Naive thymus-derived CD4-positive, alpha-beta T cell (primary cell): ENCODE data around the gene PIGH. TPM values are rescaled to one million over a fixed set of nuclear protein-coding genes. Genes with fewer than 3 reads are reported as not detected.
A peak's percentile ranks its signal among the peaks of the same experiment; 100 is the strongest.

Source experiments
- ATAC-seq: fragments of 150-1000 bp; cut with Tn5 transposase; 2 replicates; pipeline ENCODE4 v1.10.0; 2021; ENCODE audit warnings: mild to moderate bottlenecking, moderate library complexity
- CTCF ChIA-PET: fragments of 350-600 bp; sonication (Branson Sonifier 250); formaldehyde crosslinking; loops from one replicate; lab custom pipeline; 2021; ENCODE audit warnings: antibody characterized with exemption; lab: Charles Lee
- POLR2A ChIA-PET: fragments of 350-600 bp; sonication (Branson Sonifier 250); formaldehyde crosslinking; loops from one replicate; lab custom pipeline; 2021; ENCODE audit warnings: antibody characterized with exemption, inconsistent platforms; lab: Charles Lee
- DNase-seq, 9 donors: peaks; one replicate each; pipeline versions ENCODE4 v3.0.0 to v3.0.0-alpha.2; 2020 to 2022; ENCODE audit warnings: mixed read lengths in 1 of 9
- H3K27ac ChIP-seq: one replicate; pipeline ENCODE4 v1.7.0; 2013; ENCODE audit warnings: mild to moderate bottlenecking, low read depth, low read length, moderate library complexity
- H3K27me3 ChIP-seq, 2 donors: one replicate each; pipeline ENCODE4 v1.7.0; 2013; ENCODE audit warnings: low read length in 2 of 2, mild to moderate bottlenecking in 2 of 2, moderate library complexity in 2 of 2; ENCODE audit not compliant: control insufficient read depth in 2 of 2, insufficient read depth in 2 of 2
- H3K36me3 ChIP-seq, 3 experiments: 1 replicate in 2 of 3; 2 replicates in 1 of 3; pipeline ENCODE4 v1.7.0; 2013; ENCODE audit warnings: low read length in 3 of 3, mild to moderate bottlenecking in 3 of 3, moderate library complexity in 1 of 3; ENCODE audit not compliant: insufficient read depth in 3 of 3, control insufficient read depth in 2 of 3
- H3K4me1 ChIP-seq, 2 donors: one replicate each; pipeline ENCODE4 v1.7.0; 2013; ENCODE audit warnings: low read length in 2 of 2, mild to moderate bottlenecking in 2 of 2, moderate library complexity in 1 of 2; ENCODE audit not compliant: control insufficient read depth in 2 of 2, insufficient read depth in 2 of 2
- H3K4me3 ChIP-seq: 2 replicates; pipeline ENCODE4 v1.7.0; 2013; ENCODE audit warnings: mild to moderate bottlenecking, low read length
- H3K9me3 ChIP-seq, 3 experiments: 1 replicate in 2 of 3; 2 replicates in 1 of 3; pipeline ENCODE4 v1.7.0; 2013; ENCODE audit warnings: low read length in 3 of 3; ENCODE audit not compliant: control insufficient read depth in 2 of 3
- H3K27ac Mint-ChIP-seq, 9 donors: one replicate each; pipeline ENCODE4 v1.8.0; 2020 to 2022; ENCODE audit warnings: mixed read lengths in 9 of 9, mild to moderate bottlenecking in 8 of 9, moderate library complexity in 5 of 9, inconsistent platforms in 2 of 9
- H3K27me3 Mint-ChIP-seq, 5 donors: one replicate each; pipeline ENCODE4 v1.8.0; 2021 to 2022; ENCODE audit warnings: mixed read lengths in 5 of 5, mild to moderate bottlenecking in 1 of 5
- H3K36me3 Mint-ChIP-seq, 5 donors: one replicate each; pipeline ENCODE4 v1.8.0; 2020 to 2022; ENCODE audit warnings: mixed read lengths in 5 of 5, mild to moderate bottlenecking in 3 of 5, inconsistent platforms in 1 of 5
- H3K4me1 Mint-ChIP-seq, 7 donors: one replicate each; pipeline ENCODE4 v1.8.0; 2020 to 2022; ENCODE audit warnings: mixed read lengths in 7 of 7, mild to moderate bottlenecking in 3 of 7, inconsistent platforms in 1 of 7
- H3K4me3 Mint-ChIP-seq, 10 donors: one replicate each; pipeline ENCODE4 v1.8.0; 2020 to 2022; ENCODE audit warnings: mild to moderate bottlenecking in 10 of 10, mixed read lengths in 10 of 10, moderate library complexity in 6 of 10, inconsistent platforms in 2 of 10
- H3K9me3 Mint-ChIP-seq, 11 donors: one replicate each; pipeline ENCODE4 v1.8.0; 2020 to 2022; ENCODE audit warnings: mixed read lengths in 11 of 11, mild to moderate bottlenecking in 4 of 11, inconsistent platforms in 1 of 11, moderate library complexity in 1 of 11
- intact Hi-C, 2 donors: fragments of 100-400 bp; cut with micrococcal nuclease; formaldehyde crosslinking; loops; one replicate each; pipeline ENCODE4 v1.15.1; 2023
- polyA plus RNA-seq, 2 donors: library from polyadenylated mRNA; unstranded; fragments of 300-500 nt; fragmentation: Illumina TruSeq; gene quantifications; one replicate each; pipeline ENCODE4 v1.2.3, GENCODE V29; 2021
- total RNA-seq, 6 experiments: library from RNA in 5 of 6; stranded (reverse) in 5 of 6; gene quantifications; 1 replicate in 5 of 6; 2 replicates in 1 of 6; pipeline ENCODE4 v1.2.3 and lab custom pipeline; 2021 to 2026

Gene PIGH
- total and polyA plus RNA-seq, 7 experiments from 2014 or later, result 14.3 to 42.1 (median 33.0) TPM

- H3K36me3 ChIP-seq, result no peaks in the 10 kb centered on the region
- no peak overlapping the region for H3K4me3 Mint-ChIP-seq
- H3K27me3 Mint-ChIP-seq, result no peaks in the 10 kb centered on the region
- H3K27ac ChIP-seq, result no peak overlapping the region
- intact Hi-C loops, result no loop called here
- no peaks in the 10 kb centered on the region for H3K9me3 Mint-ChIP-seq
- no peaks in the 10 kb centered on the region for H3K36me3 Mint-ChIP-seq
- CTCF ChIA-PET, result interaction anchor here (0.8 to 2.1 kb wide), 3 partner anchors 9 to 77 kb away, joined by 3 to 9 read pairs (median 4); no protein-coding TSS in a partner anchor
- ATAC-seq (no peak), DNase-seq (no peak)
- no peak overlapping the region for H3K27ac Mint-ChIP-seq
- H3K9me3 ChIP-seq, result no peaks in the 10 kb centered on the region
- H3K4me3 ChIP-seq, result no peak overlapping the region
- no peaks in the 10 kb centered on the region for H3K27me3 ChIP-seq
- H3K4me1 ChIP-seq, result no peaks in the 10 kb centered on the region
- POLR2A ChIA-PET, result interaction anchor here (0.6 kb wide), 1 partner anchor 9 kb away, joined by 3 read pairs; no protein-coding TSS in a partner anchor
- peaks cover 0 to 11% (median 0%) of the 10 kb centered on the region in 7 donors for H3K4me1 Mint-ChIP-seq
Measured at GRCh38 chr14:67579636-67580035, 20.4 kb downstream of the PIGH start.

DNA sequence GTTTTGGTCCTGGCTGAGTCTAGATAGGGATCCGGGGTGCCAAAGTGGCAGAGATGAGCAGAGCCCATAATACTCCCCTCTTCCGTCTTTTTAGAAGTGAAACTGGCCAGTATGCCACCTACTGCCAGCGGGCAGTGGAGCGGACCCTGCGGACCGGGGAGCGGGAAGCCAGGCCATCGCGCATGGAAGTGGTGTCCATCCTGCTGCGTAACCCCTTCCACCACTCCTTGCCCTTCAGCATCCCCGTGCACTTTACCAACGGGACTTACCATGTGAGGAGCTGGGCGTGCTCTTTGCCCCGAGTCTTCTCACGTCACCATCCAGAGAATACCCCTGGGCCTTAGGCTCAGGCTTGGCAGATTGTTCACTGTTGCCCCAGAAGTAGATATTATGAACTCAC is 21.0 kb downstream of the PIGH start:
- POLR2A ChIA-PET, result no interaction called here
- H3K9me3 Mint-ChIP-seq, result no peaks in the 10 kb centered on the region
- H3K4me3 Mint-ChIP-seq, result no peak overlapping the region
- CTCF ChIA-PET, result interaction anchor here (0.8 to 2.1 kb wide), 3 partner anchors 8 to 77 kb away, joined by 3 to 9 read pairs (median 4); no protein-coding TSS in a partner anchor
- DNase-seq, result no peak
- Histone ChIP-seq H3K9me3 (no peaks in the 10 kb centered on the region), H3K27me3 (no peaks in the 10 kb centered on the region), H3K27ac (no peak overlapping the region), H3K36me3 (no peaks in the 10 kb centered on the region), H3K4me3 (no peak overlapping the region), H3K4me1 (no peaks in the 10 kb centered on the region)
- intact Hi-C loops, result no loop called here
- H3K4me1 Mint-ChIP-seq, result peaks cover 0 to 11% (median 0%) of the 10 kb centered on the region in 7 donors
- no peaks in the 10 kb centered on the region for H3K36me3 Mint-ChIP-seq
- ATAC-seq, result no peak
- H3K27ac Mint-ChIP-seq, result no peak overlapping the region
- no peaks in the 10 kb centered on the region for H3K27me3 Mint-ChIP-seq

- no peak overlapping the region for H3K4me3 Mint-ChIP-seq
- ChIA-PET POLR2A (interaction anchor here (0.5 kb wide), 1 partner anchor 12 kb away, joined by 3 read pairs; no protein-coding TSS in a partner anchor), CTCF (interaction anchor here (1.0 to 1.9 kb wide), 3 partner anchors 51 to 150 kb away, joined by 4 to 7 read pairs (median 4); no protein-coding TSS in a partner anchor)
Measured at GRCh38 chr14:67577909-67578749, 21.9 kb downstream of the PIGH start.

DNA sequence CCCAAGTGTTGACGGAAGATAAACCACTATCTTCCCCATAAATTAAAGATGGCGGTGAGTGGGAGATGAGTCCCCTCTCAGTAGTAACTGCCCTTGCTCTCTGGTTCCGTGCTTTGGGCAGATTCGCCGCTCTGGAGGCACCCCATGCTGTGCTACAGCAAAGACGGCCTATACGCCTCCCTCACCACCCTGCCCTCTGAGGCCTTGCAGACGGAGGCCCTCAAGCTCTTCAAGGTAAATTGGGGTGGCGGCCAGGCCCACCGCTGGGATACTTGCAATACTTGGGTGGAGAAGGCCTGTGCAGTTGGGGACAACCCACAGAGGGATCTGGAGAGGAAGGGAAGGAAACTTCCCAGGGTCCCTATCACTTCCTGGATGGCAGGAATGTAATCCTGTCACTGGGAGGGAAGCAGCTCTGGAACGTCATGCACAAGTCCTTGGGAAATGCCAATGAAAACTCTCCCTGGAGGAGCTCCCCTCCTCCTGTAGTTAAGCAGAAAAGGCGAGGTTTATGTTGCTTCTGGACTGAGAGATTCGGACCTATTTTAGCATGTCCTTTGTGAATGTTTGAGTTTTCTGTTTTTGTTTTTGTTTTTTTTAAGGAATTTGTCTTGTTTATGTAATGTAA is 22.8 kb downstream of the PIGH start:
- no peak overlapping the region for H3K4me3 ChIP-seq
- ChIA-PET POLR2A (interaction anchor here (0.5 kb wide), 1 partner anchor 13 kb away, joined by 3 read pairs; no protein-coding TSS in a partner anchor), CTCF (interaction anchor here (1.0 to 1.9 kb wide), 3 partner anchors 50 to 150 kb away, joined by 4 to 7 read pairs (median 4); no protein-coding TSS in a partner anchor)
- Mint-ChIP-seq H3K9me3 (no peaks in the 10 kb centered on the region), H3K4me3 (no peak overlapping the region), H3K27ac (peak overlapping the region in 1 of 9 donors; percentile 74), H3K4me1 (peaks cover 0 to 11% (median 0%) of the 10 kb centered on the region in 7 donors), H3K27me3 (no peaks in the 10 kb centered on the region), H3K36me3 (no peaks in the 10 kb centered on the region)
- no peaks in the 10 kb centered on the region for H3K36me3 ChIP-seq
- no peaks in the 10 kb centered on the region for H3K9me3 ChIP-seq
- no peak overlapping the region for H3K27ac ChIP-seq
- H3K27me3 ChIP-seq, result no peaks in the 10 kb centered on the region
- intact Hi-C loops, result no loop called here
- DNase-seq (no peak), ATAC-seq (no peak)
- H3K4me1 ChIP-seq, result no peaks in the 10 kb centered on the region

More at GRCh38 chr14:67577909-67578749, 21.9 kb downstream of the PIGH start:
- Mint-ChIP-seq H3K36me3 (no peaks in the 10 kb centered on the region), H3K27ac (no peak overlapping the region), H3K27me3 (no peaks in the 10 kb centered on the region), H3K9me3 (no peaks in the 10 kb centered on the region), H3K4me1 (peaks cover 0 to 11% (median 0%) of the 10 kb centered on the region in 7 donors)
- peak; percentile 12 for ATAC-seq
- intact Hi-C loops, result no loop called here
- DNase-seq, result no peak
- no peak overlapping the region for H3K27ac ChIP-seq
- no peaks in the 10 kb centered on the region for H3K9me3 ChIP-seq
- H3K4me1 ChIP-seq, result no peaks in the 10 kb centered on the region
- H3K36me3 ChIP-seq, result no peaks in the 10 kb centered on the region
- no peaks in the 10 kb centered on the region for H3K27me3 ChIP-seq
- H3K4me3 ChIP-seq, result no peak overlapping the region

DNA sequence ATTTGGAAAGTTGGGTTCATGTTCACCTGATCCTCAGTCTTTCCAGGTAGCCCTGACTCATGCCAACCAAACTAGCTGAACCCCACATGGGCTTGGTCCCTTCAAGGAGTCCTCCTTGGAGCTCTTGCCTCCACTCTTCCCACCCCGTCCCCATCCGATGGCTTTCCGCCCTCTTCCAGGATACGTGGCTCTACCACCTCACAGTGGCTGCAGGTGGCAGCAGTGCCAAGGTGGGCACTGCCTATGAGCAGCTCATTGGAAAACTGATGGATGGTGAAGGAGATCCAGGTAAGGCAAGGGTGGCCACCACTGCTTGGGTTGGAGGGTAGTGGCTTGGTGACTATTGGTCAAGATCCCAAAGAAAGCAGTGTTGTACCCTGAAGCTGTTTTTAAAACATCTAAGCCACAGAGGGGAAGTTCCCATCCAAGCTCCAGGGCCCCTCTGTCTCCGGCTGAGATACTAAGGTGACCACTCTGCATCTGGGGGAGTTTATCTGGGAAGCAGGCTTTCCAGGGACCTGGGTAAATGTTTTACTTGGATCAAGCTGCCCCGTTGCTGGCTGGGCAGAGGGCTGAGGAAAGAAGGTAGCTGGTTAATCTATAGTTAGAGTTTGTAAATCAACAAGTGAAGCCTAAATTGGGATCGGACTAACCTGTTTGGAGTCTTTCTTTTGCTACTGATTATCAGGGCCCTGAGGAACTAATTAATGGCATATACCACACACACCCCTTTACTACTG is 23.7 kb downstream of the PIGH start:
- DNase-seq (no peak), ATAC-seq (no peak)
- no peaks in the 10 kb centered on the region for H3K9me3 Mint-ChIP-seq
- H3K4me3 ChIP-seq, result no peak overlapping the region
- ChIA-PET POLR2A (no interaction called here), CTCF (interaction anchor here (1.1 to 1.9 kb wide), 3 partner anchors 95 to 149 kb away, joined by 3 to 8 read pairs (median 7); no protein-coding TSS in a partner anchor)
- no peak overlapping the region for H3K27ac ChIP-seq
- H3K4me3 Mint-ChIP-seq, result no peak overlapping the region
- H3K27me3 ChIP-seq, result no peaks in the 10 kb centered on the region
- intact Hi-C loops, result no loop called here
- H3K36me3 ChIP-seq, result no peaks in the 10 kb centered on the region
- H3K4me1 ChIP-seq, result no peaks in the 10 kb centered on the region
- H3K36me3 Mint-ChIP-seq, result no peaks in the 10 kb centered on the region
- no peaks in the 10 kb centered on the region for H3K9me3 ChIP-seq
- H3K4me1 Mint-ChIP-seq, result peaks cover 0 to 4% (median 0%) of the 10 kb centered on the region in 7 donors
- H3K27me3 Mint-ChIP-seq, result peaks cover 0 to 2% (median under 1%) of the 10 kb centered on the region in 5 donors
- no peak overlapping the region for H3K27ac Mint-ChIP-seq

DNA sequence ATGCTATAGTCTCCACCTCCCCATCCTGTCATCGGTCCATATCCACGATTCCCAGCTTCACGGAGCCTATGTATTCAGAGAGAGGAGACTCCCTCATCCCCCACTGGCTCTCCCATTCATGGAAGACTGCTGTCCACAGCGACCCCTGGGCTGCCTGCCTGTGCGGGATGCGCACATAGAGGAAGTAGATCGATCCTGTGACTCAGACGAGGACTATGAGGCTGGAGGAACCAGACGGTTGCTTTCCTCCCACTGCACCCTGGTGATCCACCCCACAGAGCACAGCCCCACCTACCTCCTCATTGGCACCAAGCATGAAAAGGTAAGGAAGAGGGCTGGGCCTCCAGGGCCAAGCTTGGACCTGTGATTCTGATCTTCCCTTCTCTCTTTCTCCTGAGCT is 24.4 kb downstream of the PIGH start:
- intact Hi-C loops, result no loop called here

More for the DNA sequence above, 24.4 kb downstream of the PIGH start:
- POLR2A ChIA-PET, result no interaction called here
- no peak overlapping the region for H3K27ac Mint-ChIP-seq
- Histone ChIP-seq H3K4me3 (no peak overlapping the region), H3K27me3 (no peaks in the 10 kb centered on the region), H3K36me3 (no peaks in the 10 kb centered on the region), H3K27ac (no peak overlapping the region), H3K9me3 (no peaks in the 10 kb centered on the region), H3K4me1 (no peaks in the 10 kb centered on the region)
- CTCF ChIA-PET, result interaction anchor here (1.1 to 1.3 kb wide), 2 partner anchors 94 to 149 kb away, joined by 3 to 8 read pairs; no protein-coding TSS in a partner anchor
- ATAC-seq, result peak; percentile 46
- H3K4me1 Mint-ChIP-seq, result peaks cover 0 to 4% (median 0%) of the 10 kb centered on the region in 7 donors
- H3K27me3 Mint-ChIP-seq, result peaks cover 0 to 9% (median 5%) of the 10 kb centered on the region in 5 donors
- H3K4me3 Mint-ChIP-seq, result no peak overlapping the region
- no peaks in the 10 kb centered on the region for H3K9me3 Mint-ChIP-seq
- no peaks in the 10 kb centered on the region for H3K36me3 Mint-ChIP-seq
- no peak for DNase-seq
